Measurements from ENCODE around the gene DDAH2.

Gene DDAH2

DNA sequence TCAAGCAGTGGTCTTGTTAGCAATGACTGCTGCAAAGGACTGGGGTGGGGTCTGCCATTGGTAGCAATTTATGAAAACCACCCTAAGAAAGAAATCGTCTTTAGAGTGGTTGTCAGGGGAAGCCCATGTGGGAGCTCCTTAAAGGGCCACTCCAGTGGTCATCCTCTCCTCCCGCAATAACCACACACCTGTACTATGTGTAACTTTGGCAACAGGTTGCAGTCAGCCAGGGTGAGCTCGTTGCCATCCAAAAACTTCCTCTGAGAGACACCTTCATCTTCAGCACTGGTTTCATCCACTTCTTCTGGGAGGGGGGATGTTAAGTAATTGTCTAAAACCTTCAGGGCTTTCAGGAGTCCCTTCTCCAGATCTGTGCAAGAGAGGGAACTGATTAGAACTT is 2.9 kb upstream of the DDAH2 start:
- no peak for DNase-seq (ENCODE audit: low spot score)

DNA sequence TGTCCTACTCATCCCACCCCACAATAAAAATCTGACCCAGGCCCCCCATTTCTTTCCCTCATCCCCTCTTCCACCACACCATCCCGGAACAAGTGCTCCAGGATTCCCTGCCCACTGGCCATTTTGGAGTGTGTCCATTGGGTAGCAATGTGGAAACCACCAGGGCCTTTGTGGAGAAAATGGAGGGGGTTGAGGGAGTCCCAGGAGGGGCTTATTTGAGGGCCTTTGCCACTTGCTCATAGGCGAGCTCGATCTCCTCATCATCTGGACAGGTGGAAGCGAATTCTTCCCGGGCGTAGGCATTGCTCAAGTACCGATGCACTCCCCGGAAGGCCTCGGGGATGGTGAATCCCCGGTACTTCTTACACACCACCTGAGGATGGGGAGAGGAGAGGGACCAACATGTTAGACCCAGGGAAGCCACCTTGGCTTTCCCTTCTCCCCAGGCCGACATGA is 1.6 kb upstream of the DDAH2 start:
- DNase-seq (ENCODE audit: low spot score) = no peak

DNA sequence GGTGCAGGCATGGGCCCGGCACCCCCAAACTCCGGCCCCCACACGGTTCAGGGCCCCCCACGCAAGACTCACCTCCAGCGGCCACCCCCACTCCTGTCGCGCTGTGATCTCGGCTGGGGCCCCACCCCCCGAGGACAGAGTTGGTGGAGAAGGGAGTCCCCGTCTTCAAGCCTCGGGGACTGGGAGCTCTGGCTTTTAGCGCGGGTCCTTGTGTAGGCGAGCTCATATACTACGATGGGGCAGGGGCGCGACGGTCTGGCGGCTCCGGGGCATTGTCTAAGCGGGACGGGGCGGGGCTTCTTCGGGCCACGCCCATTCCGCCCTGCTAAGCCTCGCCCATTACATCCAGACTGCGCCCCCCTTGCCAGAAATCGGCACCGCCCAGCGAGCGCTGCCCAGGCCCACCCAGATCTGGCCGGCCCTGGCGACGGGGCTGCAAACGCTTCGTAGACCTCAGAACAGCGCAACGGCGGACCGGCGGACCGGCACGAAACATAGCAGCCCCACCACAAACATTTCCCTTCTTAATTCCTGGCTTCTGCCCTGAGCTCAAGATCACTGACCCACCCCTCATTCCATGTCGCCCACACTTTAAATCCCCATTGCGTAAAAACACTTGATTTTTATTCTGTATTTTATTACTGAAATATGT is 1.0 kb upstream of the DDAH2 start:
- DNase-seq (ENCODE audit: low spot score) = peak; percentile 94

DNA sequence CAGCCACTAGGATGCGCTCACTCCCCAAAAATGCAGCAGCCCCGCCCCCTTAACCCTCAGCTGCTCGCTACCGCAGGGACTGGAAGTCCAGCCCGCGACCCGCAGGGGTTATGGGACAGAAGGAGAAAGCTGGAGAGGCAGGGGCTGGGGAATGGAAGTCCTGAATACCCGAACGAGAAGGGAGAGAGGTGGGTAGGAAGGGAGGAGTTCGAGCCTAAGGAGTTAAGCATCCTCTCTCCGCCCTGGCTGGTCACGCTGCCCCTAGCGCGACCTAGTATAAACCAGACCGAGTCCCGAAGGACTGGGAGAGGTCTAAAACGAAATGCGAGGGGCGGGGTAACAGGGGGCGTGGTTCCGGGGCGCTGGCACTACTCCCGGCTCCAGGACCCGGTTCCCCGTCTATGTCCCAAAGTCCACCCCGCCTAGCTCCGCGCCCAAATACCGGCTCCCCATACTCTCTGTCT is 448 bp upstream of the DDAH2 start:
- DNase-seq (ENCODE audit: low spot score) = peak; percentile 95

DNA sequence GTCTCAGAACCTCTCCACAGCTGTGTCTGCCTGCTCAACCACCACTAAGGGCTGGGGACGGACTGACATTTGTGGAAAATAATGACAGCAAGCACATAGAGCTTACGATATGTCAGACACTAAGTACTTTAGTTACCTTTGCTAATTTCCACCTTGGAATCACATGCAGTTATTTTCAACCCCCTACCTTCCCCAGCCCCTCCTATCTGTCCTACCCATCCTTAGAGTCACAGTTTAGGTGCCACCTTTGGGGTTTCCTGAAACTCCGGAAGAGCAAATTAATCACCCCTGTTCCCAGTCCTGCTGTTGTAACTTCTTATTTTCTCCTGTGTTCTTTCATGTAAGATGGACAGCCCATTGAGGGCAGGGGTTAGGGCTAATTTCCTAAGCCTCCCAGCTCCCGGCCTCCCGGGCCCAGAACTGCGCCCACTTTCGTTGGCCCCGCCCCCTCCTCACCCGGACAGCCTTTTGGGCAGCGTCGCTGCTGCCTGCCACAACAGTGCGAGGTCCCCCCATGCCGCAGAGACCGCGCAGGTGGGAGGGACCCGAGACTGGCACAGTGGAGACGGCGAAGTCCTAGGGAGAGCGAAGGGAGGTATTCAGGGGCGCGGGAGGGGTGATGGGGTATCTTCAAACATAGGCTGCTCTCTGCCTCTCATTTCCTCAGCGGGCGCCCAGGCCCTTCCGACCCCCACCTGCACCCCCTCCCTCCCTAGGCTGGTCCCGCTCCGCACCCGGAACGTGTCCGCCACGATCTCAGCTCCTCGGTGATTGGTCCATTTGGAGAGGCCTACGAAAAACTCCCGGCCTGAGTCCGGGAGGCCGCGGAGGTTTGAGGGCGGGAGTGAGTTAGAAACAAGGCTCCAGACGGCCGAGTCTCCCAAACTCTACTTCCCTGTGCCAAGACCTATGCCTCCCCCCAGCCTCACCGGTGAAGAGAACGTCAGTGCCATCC is 1.1 kb downstream of the DDAH2 start:
- no peak for DNase-seq (ENCODE audit: low spot score)

DNA sequence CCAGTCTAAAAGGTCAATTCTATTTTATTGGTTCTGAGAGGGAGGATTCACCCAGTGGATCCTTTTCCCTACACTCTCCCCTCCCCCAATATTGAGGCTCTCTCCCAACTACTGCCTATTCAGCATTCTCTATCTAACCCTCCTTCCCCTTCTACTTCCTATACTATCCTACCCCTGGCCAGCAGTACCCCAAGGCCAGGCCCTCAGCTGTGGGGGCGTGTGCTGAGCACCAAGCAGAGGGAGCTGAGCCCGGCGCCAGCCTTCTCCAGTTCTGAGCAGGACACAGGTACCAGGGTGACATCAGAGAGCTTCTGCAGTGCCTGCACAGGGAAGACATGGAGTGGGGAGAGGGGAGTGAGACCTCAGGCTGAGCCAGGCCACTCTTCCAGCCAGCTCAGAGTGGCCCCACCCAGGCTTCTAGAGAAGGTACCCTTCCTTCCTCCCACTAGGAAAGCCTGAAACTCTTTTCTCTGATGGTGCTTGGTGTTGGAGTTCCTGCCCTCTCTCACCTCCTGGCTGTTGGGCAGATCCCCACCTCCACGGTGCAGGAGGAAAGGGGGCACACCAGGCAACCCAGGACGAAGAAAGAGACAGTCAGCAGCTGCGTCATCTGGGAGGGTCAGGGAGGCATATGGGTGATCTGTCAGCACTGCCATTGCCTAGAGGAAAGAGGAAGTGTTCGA is 1.9 kb downstream of the DDAH2 start:
- DNase-seq (ENCODE audit: low spot score) = no peak

DNA sequence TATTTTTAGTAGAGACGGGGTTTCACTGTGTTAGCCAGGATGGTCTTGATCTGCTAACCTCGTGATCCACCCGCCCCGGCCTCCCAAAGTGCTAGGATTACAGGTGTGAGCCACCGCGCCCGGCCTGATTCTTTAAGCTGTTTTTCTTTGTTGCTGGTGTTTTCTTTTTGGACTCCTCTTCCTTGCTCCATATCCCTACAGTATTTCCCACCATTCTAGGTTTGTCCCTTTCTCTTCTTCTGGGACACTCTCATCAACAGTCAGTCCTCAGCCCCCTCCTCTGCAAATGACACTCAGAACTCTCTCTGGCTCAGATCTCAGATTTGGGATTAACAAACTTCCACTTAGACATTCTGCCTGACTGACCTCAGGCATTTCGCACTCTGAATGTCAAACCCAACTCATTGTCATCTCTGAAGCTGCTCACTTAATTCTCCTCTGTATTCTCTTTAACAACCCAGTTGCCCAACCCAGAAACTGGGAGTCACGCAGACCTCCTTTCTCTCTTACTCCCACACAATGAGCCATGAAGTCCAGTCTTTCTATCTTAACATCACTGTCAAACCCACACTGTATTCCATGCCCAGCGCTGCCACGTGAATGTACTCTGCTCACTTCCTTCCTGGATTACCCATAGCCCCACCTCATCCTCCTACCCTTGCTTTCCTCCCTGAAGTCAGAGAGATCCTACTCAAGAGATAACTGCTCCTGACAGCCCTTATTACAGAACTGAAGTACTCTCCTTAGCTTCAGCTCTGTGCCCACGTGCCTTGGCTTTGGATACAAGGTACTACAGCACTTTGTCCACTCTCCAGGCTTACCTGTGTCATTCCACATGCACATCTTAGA is 3.4 kb downstream of the DDAH2 start:
- no peak for DNase-seq (ENCODE audit: low spot score)

DNA sequence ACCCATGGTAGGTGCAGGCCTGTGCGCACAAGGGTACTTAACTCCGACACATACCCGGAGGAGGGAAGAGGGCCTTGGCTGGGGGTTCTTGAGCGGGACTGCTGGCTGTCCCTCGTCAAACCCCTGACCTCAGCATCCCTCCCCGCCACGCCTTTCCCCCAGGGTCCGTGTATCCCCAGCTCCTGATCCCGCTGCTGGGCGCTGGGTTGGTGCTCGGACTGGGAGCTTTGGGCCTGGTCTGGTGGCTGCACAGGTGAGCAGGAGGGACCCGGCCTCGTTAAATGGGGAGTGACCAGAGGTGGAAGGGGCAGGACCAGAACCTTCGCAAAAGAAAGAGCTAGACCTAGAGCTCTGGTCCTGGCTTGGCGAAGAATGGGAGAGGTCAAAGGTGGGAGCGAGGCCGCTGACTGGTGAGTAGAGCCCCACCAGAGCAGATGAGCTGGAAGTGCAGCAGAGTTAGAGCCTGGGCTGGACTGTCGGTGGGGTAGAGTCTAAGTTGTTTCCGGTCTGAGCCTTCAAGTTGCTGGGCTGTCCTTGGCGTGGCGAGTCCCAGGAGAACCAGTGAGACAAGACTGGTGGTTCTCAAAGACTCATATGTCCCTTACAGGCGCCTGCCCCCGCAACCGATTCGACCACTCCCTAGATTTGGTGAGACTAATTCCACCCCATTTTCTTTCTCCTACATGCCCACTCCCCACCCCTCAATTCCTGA is 5.0 kb downstream of the DDAH2 start:
- DNase-seq (ENCODE audit: low spot score) = no peak

DNA sequence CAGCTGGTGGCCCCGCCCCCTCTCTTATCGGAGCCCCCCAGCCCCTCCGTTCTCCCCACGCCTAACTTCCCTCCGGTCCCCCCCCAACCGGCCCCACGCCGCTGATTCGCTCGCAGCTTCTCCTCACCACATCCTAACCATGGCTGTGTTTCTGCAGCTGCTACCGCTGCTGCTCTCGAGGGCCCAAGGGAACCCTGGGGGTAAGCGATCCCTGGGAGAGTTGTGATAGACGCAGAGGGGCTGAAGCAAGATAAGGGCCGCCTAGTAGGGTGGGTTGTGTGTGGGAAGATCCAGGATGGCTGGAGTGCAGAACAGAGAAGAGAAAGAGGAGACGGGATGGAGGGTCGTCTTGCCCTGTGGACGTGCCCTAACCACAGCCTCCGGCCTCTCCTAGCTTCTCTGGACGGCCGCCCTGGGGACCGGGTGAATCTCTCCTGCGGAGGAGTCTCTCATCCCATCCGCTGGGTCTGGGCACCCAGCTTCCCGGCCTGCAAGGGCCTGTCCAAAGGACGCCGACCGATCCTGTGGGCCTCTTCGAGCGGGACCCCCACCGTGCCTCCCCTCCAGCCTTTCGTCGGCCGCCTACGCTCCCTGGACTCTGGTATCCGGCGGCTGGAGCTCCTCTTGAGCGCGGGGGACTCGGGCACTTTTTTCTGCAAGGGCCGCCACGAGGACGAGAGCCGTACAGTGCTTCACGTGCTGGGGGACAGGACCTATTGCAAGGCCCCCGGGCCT is 5.7 kb downstream of the DDAH2 start, which contains the start of gene MPIG6B:
TSS of gene MPIG6B (plus strand) at position 129 of the 735 bp plus-strand sequence. CDS start at position 140, 11 bp downstream.
- no peak for DNase-seq (ENCODE audit: low spot score)

DNA sequence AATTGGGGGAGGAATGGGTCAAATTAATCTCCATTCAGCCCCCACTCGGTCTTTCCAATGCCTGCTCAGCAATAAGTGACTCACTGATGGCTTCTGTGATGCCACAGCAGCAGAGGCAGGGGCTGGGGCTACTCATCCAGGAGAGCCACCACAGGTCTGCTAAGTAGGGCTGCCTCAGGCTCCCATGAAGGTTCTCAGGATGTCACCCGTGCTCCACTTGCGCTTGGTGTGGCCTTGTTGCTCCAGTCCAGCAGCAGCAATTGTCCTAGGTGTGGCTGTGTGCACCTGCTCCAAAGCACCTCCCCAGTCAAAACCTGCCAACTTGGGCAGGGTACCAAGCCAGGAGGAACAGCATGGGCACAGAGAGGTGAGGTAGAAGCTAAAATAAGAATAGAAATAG is 6.9 kb downstream of the DDAH2 start:
- no peak for DNase-seq (ENCODE audit: low spot score)

DNA sequence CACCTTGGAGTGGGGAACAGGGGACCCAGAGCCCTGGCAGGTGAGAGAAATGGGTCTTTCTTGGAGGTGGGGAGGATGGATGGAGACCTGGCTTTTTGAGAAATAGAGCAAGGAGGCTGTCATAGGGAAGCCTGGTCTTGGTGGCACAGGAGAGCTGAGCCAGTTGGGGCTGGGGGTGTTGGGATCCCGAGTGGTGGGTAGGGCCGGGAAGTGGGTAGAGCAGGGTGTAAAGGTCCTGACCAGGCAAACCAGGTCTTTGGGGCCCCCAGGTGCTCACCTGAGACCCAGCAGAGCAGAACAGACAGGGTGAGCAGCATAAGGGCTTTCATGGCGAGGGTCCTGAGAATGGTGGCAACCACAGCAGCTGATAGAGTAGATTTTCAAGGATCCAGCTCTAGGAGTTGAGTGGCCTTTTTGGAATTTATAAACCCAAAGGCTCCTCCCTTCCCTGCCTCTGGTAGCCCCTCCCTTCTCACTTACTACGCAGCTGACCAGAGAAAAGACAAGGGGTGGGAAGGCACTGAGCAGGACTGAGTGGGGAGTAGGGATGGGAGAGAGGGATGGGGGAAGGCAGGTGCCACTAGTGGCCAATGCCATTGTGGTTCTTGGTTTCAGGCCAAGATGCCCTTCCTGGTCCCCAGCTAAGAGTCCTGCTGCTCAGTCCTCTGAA is 7.6 kb downstream of the DDAH2 start, which contains the start of gene LY6G6C:
TSS of gene LY6G6C (minus strand) at position 396 of the 670 bp plus-strand sequence. CDS start at position 329, 67 bp downstream.
- no peak for DNase-seq (ENCODE audit: low spot score)

DNA sequence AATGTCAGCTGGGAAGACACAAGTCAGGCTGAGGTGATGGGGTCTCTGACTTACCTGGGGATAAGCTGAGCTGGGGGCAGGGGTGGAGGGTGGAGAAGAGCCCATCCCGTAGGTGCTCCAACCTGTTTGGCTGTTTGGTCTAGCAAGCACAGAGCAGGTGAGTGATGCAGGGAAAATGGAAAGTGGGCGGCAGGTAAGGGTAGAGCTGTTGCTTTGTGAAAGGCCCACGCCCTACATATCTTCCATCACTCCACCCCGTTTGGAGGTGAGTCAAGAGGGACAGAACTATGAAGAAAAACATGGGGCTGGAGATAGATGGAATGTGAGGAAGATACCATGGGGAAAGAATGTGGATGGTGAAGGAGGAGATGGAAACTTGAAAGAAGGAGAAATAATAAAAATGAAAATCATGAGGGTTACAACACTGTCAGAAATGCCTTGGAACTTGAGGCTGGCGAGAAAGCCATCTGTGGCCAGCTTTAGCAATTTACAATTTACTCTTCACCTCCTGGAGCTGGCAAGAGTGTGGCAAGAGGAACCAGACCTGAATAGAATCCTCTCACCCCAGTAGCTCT is 8.8 kb downstream of the DDAH2 start:
- no peak for DNase-seq (ENCODE audit: low spot score)

DNA sequence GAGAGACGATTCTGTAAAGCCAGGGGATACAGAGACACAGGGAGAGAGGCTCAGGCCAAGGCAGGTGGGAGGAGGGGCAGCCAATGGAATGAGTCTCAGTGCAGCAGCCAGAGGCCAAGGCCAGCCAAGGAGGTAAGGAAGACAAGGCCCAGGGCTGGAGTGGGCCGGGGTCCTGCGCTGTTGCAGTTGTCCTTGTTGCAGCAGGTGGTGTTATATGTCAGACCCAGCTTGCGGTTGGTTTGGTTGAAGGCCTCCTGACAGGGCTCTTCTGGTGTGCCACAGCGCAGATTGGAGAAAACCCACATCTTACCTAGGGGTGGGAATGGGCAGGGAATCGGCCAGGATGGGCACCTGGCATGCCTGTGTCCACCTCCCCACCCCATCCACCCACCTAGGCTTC is 10.1 kb downstream of the DDAH2 start:
- no peak for DNase-seq (ENCODE audit: low spot score)

DNA sequence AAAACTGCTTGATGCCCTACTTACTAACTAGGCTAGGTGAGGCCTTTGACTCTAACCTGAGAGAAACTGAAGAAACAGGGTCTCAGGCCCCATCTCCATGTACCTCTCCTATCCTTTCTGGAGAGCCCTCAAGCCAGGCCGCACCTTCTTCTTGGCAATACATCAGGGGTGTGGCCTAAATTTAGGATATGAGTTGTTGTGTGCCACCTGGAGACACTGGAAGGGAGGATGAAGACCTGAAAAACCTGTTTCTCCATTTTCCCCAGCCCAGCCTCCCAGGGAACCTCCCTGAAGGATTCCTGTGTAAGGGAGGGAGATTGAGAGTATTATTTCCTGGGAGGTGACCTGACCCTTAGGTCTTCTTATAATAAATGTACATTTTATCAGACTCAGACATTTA is 10.8 kb downstream of the DDAH2 start:
- no peak for DNase-seq (ENCODE audit: low spot score)

DNA sequence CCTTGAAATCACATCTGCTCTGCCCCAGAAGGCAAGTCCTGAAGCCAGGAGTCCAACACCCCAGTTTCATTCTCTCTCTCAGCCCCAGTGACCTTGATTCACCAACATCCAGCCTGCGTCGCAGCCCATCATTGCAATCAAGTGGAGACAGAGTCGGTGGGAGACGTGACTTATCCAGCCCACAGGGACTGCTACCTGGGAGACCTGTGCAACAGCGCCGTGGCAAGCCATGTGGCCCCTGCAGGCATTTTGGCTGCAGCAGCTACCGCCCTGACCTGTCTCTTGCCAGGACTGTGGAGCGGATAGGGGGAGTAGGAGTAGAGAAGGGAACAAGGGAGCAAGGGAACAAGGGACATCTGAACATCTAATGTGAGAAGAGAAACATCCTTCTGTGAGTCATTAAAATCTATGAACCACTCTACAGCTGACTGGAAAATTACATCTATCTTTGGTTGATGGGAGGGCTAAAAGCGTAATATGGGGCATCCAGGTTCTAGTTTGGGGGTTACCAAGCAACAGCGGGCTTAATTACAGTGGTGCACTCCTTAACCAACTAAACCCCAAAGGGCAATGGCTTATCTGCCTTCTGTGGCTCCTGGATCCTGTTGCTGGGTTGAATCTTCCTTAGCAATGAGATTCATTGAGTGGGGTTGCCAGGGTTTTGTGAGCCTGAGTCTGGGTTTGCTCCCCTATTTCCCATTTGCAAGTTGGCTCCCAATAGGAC is 11.4 kb downstream of the DDAH2 start:
- DNase-seq (ENCODE audit: low spot score) = no peak

DNA sequence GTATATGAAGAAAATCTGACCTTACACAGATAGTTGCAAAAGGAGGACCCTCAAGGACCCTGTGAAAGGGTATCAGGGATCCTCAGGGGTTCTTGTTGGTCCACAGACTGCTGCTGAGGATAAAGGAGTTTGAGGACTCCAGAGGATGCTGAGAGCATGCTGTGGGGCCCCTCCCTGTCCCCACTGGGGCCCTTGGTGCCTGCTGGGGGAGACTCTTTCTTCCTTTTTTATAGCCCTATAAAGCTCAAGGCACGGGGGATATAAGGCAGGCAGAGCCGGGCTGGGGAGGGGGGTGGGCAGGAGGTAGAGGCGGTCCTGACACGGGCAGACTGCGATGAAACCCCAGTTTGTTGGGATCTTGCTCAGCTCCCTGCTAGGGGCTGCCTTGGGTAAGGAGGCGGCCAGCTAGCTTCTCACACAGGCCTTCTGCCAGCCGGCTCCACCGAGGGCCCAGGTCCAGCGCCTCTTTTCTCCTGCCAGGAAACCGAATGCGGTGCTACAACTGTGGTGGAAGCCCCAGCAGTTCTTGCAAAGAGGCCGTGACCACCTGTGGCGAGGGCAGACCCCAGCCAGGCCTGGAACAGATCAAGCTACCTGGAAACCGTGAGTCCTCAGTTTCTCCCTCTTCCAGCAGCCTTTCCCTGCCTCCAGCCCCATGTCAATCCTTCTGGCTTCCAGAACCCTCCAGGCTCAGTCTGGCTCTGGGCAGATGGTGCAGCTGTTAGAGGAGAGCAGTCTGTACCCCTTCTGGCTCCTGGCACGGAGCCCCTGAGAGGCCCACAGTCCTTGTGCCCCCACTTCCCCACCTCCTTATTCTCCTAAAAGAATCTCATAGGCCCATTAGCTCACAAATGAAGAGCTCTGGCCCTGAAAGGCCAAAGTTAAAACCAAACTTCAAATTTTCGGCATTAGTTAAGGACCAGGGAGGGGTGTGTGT is 13.8 kb downstream of the DDAH2 start, which contains the start of gene LY6G6D:
TSS of gene LY6G6D (plus strand) at position 327 of the 937 bp plus-strand sequence. CDS start at position 335, 8 bp downstream.
- no peak for DNase-seq (ENCODE audit: low spot score)
